ENCODE data around the gene EPC2. TPM values are rescaled to one million over a fixed set of nuclear protein-coding genes. Genes with fewer than 3 reads are reported as not detected.

Gene EPC2
- total and polyA plus RNA-seq, 2 of the 8 experiments (the other 6 are each of a cell fraction or from before 2014, with no cell fraction given), result 16.1 to 25.7 TPM

GRCh38 chr2:148813603-148814065 lies 169.1 kb downstream of the EPC2 start:
- Histone ChIP-seq H3K4me2 (ENCODE audit: insufficient read depth in 1 of 2, low read depth in 2 of 2, low read length in 2 of 2) (peak overlapping the region; percentile 7 to 47; a peak in 3 of 4 replicates), H4K91ac (replicated peaks; ENCODE audit: insufficient read length, low read length) (peak overlapping the region; percentile 80), H2BK5ac (ENCODE audit: low read depth, low read length) (peak overlapping the region; percentile 87; the same call in 1 of the 2 replicates), H3K4me3 (ENCODE audit: extremely low read depth in 1 of 4, insufficient read depth in 2 of 4, low read depth in 3 of 4, low read length in 4 of 4) (peak overlapping the region in 1 of 4 experiments; percentile 21; a peak in 1 of 8 replicates), H2BK12ac (ENCODE audit: low read depth, low read length) (peak overlapping the region; percentile 93; the same call in 1 of the 2 replicates), H3K9me3 (ENCODE audit: insufficient read depth in 2 of 2, low read depth in 1 of 2, low read length in 1 of 2) (no peaks in the 10 kb centered on the region), H2BK120ac (replicated peaks; ENCODE audit: low read depth, low read length) (peak overlapping the region; percentile 56), H3K14ac (ENCODE audit: insufficient read length) (no peak overlapping the region), H3K9ac (replicated peaks in 1 of 4; ENCODE audit: extremely low read depth in 1 of 4, low read depth in 3 of 4, low read length in 3 of 4) (no peak overlapping the region; a peak in 1 of 7 replicates), H2AK5ac (ENCODE audit: low read depth, low read length) (no peak overlapping the region), H3K79me1 (ENCODE audit: low read depth, low read length) (no peaks in the 10 kb centered on the region), H3K27me3 (replicated peaks in 1 of 4; ENCODE audit: control insufficient read depth in 3 of 4, extremely low read depth in 1 of 4, insufficient read depth in 3 of 4, low read length in 3 of 4) (no peaks in the 10 kb centered on the region; a peak in 1 of 7 replicates), H3K18ac (ENCODE audit: extremely low read depth, low read length) (peak overlapping the region; percentile 80; the same call in 1 of the 2 replicates), H4K20me1 (replicated peaks in 1 of 2; ENCODE audit: control insufficient read depth in 1 of 2, insufficient read depth in 2 of 2, low read length in 2 of 2) (no peaks in the 10 kb centered on the region), H3K27ac (ENCODE audit: low read depth, low read length) (peak overlapping the region; percentile 61), H3K23ac (ENCODE audit: insufficient read length) (no peak overlapping the region), H4K8ac (ENCODE audit: extremely low read depth, insufficient read depth, low read length) (peak overlapping the region; percentile 92; the same call in 1 of the 2 replicates), H3K36me3 (ENCODE audit: control insufficient read depth in 2 of 4, insufficient read depth in 4 of 4, low read length in 3 of 4) (no peaks in the 10 kb centered on the region), H3K4me1 (replicated peaks in 1 of 4; ENCODE audit: control insufficient read depth in 3 of 4, insufficient read depth in 4 of 4, low read length in 3 of 4) (peaks cover 1 to 36% (median 12%) of the 10 kb centered on the region in 4 experiments), H2BK15ac (ENCODE audit: low read length) (no peak overlapping the region), H2AFZ (ENCODE audit: low read length) (no peak overlapping the region), H3K56ac (replicated peaks; ENCODE audit: insufficient read length, low read depth, low read length) (no peak overlapping the region), H3K23me2 (ENCODE audit: low read depth, low read length) (no peaks in the 10 kb centered on the region), H2BK20ac (ENCODE audit: low read length) (peak overlapping the region; percentile 2; the same call in 1 of the 2 replicates), H3K4ac (replicated peaks; ENCODE audit: insufficient read length, low read depth, low read length) (no peak overlapping the region), H4K5ac (ENCODE audit: insufficient read length, low read depth, low read length) (peak overlapping the region; percentile 75), H3K79me2 (ENCODE audit: control insufficient read depth in 1 of 2, insufficient read depth in 2 of 2, low read length in 2 of 2) (no peaks in the 10 kb centered on the region)
- FAIRE-seq, result peak; percentile 90
- DNase-seq (ENCODE audit: low read depth in 1 of 2, low spot score in 2 of 2), result peak; percentile 83 to 98
- ChIA-PET CTCF (ENCODE audit: partially characterized antibody) (interaction anchor here (0.7 to 2.4 kb wide), 10 partner anchors 11 to 236 kb away, joined by 3 to 11 read pairs (median 3); no protein-coding TSS in a partner anchor), POLR2A (ENCODE audit: partially characterized antibody) (interaction anchor here (1.0 to 1.5 kb wide), 2 partner anchors 12 to 63 kb away, joined by 3 to 4 read pairs; no protein-coding TSS in a partner anchor)
- whole genome bisulfite sequencing, 2 experiments (ENCODE audit: extremely low coverage in 1 of 2, insufficient coverage in 1 of 2, insufficient read length in 1 of 2, insufficient replicate concordance in 2 of 2, low coverage in 1 of 2, low lambda C conversion rate in 2 of 2, missing lambda C conversion rate in 1 of 2), result 4% methylated on average over 11 of the region's 11 CpGs; no CpG with 5 or more reads in 1 of the 2 experiments
- TF ChIP-seq CBX5 (IDR thresholded peaks at IDR 0.05; ENCODE audit: low read depth, low read length) (no peak), EP300 (IDR thresholded peaks at IDR 0.05; ENCODE audit: borderline replicate concordance in 1 of 2, low read depth in 2 of 2, low read length in 2 of 2) (0 out of 3 replicates have a peak, but pooled peaks of 1 of the 2 experiments have one; percentile 75), SUZ12 (IDR thresholded peaks at IDR 0.05; ENCODE audit: low read length) (no peak), NRF1 (IDR thresholded peaks at IDR 0.05; ENCODE audit: low read depth, low read length) (no peak), CTCF (IDR thresholded peaks at IDR 0.05; ENCODE audit: control extremely low read depth in 1 of 3, insufficient read depth in 1 of 3, low read depth in 1 of 3, low read length in 3 of 3) (peak; percentile 72 to 89 (median 81)), SRF (IDR thresholded peaks at IDR 0.05; ENCODE audit: low read depth, low read length) (no peak), POLR2AphosphoS5 (IDR thresholded peaks at IDR 0.05; ENCODE audit: low read depth, low read length) (no peak; the same call in 1 of the 2 replicates), SAP30 (IDR thresholded peaks at IDR 0.05; ENCODE audit: insufficient read depth, insufficient replicate concordance, low read length) (no peak), SIRT6 (IDR thresholded peaks at IDR 0.05; ENCODE audit: low read length) (no peak), ASH2L (IDR thresholded peaks at IDR 0.05; ENCODE audit: low read length) (peak; percentile 42)

Measured in H1 (cell line).